Ramos (cell line): Measurements from ENCODE around the gene SMIM22.

Source experiments
- in situ Hi-C: fragments of 300-500 bp; cut with MboI; formaldehyde crosslinking; loops from one replicate; pipeline ENCODE4 v1.14.3; 2022; ENCODE audit warnings: low sequenced_read_pairs; ENCODE audit not compliant: unreplicated experiment

SMIM22 gene

DNA sequence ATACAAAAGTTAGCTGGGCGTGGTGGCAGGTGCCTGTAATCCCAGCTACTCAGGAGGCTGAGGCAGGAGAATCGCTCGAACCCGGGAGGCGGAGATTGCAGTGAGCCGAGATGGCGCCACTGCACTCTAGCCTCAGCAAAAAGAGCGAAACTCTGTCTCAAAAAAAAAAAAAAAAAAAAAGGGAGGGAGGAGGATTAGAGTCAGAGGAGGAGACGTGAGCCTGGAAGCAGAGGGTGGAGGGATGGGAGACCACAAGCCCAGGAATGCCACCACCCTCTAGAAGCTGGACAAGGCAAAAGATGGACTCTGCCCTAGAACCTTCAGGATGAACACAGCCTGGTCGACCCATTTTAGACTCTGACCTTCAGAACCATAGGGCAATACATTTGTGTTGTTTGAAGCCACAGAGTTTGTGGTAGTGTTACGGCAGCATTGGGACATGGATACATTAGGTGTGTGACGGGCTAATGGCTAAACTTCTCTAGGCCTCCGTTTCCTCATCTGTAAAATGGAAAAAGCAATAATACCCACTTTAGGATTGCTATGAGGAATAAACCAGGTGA, 2.1 kb upstream of the SMIM22 start:
- in situ Hi-C loops = no loop called here

DNA sequence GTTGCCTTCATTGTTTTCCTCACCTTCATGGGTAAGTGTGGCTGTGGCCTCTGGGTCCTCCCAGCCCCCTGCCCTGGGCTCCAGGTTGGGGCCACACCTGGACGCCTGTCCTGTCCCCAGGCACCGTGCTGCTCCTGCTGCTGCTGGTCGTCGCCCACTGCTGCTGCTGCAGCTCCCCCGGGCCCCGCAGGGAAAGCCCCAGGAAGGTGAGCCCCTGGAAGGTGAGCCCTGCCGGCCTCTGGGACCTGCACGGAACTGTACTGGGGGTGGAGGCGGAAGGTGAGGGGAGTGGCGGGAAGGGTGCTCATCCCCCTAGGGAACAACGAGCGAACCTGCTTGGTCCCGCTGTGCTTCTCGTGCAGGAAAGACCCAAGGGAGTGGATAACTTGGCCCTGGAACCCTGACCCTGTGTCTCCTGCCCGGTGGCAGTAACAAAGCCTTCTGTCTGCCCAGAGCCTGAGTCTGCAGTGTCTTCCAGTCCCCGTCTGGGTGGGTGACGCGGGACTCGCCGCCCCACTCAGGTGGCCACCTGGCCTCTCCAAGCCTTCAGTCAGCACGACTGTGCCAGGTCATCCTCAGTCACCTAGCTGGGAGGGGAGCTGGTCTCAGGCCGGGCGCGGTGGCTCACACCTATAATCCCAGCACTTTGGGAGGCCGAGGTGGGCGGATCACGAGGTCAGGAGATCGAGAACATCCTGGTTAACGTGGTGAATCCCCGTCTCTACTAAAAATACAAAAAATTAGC, 831 bp downstream of the SMIM22 start:
- in situ Hi-C loops = no loop called here

DNA sequence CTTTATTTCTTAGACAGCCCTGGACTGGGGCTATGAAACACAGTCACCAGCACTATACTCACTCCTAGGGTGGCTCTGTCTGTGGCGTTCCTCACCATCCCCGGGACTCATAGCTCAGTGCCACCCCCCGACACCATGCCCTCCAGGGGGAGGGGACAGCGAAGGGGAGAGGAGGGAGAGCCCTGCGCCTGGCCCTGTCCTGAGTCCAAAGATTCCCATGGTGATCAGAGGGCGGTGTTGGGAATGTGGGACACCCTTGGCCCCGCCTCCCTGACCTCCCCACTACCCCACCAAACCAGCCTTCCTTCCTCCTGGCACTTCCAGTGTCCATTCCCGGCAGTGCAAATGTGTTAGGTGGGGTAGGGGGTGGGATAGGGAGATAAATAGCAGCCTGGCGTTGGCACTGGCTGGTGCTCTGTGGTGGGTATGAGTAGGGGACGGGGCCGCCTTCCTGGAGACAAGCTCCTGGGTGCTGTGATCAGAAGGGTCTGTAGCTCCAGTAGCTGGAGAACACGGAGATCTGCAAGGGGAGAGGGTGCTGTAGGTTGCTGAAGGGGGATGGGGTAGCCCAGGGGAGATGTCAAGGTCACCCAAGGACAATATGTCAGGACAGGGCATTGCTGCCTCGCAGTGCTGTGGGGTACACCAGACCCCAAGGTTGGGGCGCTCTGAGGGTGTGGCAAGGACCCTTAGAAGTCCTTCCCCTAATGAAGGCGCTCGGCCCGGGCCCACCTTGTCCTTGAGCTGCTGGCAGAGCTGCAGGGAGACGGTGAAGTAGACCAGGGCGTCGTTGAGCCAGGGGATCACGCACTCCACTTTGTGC, 2.0 kb downstream of the SMIM22 start:
- in situ Hi-C loops = no loop called here

DNA sequence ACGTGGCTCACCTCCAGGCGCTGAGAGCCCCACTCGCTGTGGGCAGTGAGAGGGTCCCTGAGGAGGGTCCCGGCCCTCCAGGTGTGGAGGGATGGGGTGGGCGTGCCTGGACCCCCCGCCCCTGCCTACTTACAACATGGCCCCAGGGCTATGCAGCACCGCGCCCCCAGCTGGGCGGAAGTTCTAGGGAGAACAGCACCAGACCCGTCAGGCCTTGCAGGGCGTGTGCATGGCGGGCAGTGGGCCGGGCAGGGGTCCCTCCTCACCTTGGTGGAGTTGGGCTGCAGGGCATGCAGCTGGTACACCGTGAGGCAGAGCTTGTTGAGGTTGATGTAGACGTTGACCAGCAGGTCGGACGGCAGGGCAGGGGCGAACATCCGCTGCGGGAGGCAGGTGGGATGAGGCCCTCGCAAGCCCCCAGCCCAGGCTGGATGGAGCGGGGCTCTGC, 2.7 kb downstream of the SMIM22 start:
- in situ Hi-C loops = no loop called here

DNA sequence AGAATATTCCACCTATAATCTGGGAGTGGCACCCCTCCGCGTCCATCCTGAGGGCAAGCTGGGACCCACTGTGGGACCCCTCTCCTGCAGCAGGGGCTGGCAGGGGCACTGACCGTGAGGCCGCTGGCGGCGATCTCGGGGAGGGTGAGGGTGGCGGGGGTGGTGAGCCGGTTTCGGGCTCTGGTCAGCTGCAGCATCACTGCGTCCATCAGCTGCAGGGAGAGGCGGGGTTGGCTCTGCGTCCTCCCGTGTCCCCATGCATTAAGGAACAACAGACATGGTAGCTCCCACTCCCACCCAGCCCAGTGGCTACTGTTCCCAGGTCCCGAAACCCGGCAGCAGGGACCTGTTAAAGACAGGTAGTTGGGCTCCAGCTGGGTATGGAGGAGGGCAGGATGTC, 3.3 kb downstream of the SMIM22 start:
- in situ Hi-C loops = no loop called here

DNA sequence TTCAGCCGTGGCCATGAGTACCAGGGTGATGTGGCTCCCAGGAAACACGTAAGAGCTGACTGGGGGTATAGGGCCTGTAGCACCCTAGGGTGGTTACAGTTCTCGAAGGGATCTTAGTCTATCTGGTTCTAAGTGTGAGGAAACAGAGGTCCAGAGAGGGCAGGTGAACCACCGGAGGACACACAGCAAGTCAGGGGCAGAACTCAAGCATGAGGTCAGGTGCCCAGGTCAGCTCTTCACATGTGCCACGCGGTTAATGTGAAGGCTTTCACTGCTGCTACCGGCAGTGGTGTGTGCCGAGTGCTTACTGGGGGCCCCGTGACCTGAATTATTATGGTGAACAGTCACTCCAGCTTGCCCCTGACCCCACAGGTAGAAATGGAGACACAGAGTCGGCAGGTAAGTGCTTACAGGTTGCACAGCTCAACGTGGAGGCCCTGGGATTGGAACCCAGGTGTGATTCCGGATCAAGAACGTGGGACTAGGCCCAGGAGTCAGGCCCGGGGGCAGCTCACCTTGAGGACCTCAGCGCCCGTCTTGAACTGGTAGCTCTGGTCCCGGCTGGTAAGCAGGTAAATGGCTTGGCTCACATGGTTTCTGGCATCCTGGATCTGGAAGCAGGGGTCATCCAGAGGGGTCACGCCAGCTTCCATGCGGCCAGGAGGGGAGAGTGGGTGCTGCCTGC, 4.1 kb downstream of the SMIM22 start:
- in situ Hi-C loops = no loop called here

DNA sequence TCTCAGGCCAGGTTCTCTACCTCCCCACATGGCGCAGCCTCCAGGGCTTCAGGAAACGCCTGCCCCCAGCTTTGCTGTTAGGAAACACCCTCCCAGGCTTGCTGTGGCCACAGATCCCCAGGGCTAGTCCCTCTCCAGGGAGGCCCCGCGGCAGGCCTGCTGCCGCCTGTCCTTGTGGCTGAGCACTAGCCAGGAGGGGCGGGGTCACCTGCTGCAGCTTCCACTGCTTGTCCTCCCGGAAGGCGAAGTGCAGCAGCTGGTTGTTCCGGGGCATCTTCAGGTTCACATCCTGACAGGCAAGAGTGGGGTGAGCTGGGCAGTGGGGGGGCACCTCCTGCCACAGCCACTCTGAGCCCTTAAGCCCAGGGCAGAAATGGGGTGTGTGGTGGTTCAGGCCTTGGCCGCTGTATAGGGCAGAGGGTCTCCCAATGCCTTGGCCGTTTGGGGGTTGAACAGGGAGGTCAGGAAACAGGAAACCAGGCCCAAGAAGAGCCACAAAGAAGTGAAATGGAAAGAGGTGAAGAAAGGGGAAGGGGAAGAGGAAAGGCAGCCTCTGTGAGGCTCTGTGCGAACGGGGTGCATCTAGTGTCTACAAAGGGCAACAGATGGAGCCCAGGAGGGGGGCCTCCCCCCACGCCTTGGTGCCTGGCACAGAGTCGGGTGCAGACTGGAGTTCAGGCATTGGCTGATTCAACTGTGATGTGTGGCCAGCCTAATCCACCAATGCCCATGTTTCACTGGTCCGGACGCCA, 5.3 kb downstream of the SMIM22 start:
- in situ Hi-C loops = no loop called here

DNA sequence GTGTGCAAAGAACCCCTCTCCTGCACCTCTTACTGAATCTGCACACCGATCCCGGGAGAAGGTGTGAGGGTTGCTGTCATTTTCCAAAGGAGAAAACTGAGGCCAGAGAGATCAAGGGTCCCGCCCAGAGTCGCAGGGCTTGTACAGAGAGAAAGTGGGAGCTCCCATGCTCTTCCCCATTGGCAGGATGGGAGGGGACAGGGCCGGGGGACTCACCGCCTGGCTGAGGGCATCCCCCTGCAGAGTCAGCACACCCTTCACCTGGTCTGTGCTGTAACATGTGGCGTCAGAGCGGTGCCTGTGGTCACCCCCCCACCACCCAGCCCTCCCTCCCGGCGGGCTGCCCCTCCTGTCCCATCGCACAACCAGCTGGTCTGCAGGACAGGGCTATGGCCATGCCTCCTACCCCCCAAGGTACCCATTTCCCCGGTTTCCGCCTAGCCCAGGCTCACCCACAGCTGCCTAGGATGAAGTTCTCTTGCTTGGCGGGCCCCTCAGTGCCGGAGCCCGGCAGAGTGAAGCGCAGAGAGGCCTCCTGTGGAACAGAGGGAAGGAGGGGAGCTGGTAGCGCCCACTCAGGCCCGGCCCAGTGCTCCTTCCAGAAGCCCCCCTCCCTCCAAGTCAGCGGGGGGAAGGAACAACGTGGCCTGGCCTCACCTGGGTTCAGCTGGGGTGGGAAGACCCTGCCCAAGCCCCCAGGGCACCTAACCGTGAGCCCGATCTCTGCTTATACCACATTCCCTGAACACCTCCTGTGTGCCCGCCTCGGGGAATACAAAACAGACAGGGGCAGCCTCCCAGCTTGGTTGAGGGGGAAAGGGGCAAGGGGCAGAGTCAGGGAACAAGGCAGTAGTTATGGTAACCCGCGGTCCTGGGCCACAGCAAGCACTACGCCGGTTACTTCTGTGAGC, 6.1 kb downstream of the SMIM22 start:
- in situ Hi-C loops = no loop called here

DNA sequence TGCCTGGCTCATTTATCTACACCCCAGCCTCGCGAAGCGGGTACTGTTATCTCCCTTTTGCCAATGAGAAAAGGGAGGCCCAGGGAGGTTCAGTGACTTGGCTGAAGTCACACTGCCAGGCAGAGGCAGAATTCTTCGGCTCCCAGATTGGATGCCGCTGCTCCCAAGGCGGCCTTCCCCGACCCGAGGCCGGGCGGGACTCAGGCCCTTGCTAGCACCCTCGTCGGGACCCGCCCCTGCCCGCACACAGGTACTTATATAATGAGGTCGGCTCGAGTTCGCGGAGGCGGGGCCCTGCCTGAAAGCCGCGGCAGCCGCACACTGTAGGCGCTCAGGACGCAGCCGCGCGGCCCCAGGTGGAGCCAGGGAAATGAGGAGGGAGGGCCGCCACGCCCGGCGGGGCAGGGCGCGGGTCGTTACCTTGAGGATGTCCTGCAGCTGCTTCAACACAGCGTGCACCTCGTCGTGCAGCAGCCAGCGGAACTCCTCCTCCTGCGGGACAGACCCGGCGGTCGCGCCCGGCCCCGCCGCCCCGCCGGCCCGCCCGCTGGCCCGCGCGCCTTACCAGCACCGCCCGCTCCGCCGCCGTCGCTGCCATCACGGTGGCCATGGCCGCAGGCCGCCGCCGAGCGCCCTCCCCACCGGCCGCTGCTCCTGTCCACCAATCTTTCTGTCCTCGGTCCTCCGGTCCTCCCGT, 6.9 kb downstream of the SMIM22 start, which contains the start of gene ROGDI:
Gene ROGDI (minus strand): TSS at position 672 of the 697 bp plus-strand sequence. CDS start 62 bp downstream, at position 610.
- in situ Hi-C loops = no loop called here

DNA sequence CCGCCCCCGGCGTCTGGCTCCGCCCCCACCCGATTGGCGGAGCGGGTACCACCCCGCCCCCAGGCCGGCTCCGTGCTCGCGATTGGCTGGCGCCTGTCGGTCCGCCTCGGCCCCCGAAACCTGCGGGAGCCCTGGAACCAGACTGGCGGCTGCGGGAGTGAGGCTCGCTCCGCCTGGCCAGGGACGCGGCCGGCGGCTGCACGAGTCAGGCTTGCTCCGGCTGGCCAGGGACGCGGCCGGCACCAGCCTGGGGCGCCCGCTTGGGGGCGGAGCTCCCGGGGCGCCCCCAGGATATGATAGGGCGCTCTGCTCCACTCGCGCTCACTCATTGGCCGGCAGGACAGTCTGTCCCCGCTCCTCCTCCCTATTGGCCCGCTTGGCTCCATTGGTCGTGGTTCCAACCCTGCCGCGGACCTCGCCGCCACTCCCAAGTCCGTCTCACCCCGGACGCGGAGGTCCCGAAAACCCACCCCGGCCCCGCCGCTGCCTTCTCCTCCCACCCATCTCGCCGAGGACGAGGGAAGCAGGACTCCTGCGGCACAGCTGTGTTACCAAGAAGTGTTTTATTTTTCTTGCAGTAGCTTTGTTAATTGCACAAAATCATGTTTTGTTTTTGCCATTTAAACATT, 7.6 kb downstream of the SMIM22 start:
- in situ Hi-C loops = no loop called here

DNA sequence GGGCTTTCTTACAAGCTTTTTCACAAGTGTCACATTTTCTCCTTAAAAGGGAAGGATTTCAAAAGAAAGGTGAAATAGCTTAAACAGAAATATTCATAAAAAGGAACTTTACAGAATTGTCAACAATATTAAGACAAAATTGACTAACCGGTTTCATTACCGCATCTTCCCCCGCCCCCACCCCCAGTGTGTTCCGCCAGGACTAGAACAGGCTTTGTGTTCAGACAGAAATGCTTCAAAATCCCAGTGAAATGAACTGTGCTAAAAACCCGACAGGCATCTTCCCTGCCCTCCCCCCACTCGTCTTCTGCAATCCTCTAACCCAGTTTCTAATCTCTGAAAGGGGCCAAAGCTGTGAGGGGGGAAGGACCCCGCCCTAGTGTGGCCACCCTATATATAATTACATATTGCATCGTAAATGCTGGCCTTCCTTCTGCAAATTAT, 8.3 kb downstream of the SMIM22 start:
- in situ Hi-C loops = no loop called here

DNA sequence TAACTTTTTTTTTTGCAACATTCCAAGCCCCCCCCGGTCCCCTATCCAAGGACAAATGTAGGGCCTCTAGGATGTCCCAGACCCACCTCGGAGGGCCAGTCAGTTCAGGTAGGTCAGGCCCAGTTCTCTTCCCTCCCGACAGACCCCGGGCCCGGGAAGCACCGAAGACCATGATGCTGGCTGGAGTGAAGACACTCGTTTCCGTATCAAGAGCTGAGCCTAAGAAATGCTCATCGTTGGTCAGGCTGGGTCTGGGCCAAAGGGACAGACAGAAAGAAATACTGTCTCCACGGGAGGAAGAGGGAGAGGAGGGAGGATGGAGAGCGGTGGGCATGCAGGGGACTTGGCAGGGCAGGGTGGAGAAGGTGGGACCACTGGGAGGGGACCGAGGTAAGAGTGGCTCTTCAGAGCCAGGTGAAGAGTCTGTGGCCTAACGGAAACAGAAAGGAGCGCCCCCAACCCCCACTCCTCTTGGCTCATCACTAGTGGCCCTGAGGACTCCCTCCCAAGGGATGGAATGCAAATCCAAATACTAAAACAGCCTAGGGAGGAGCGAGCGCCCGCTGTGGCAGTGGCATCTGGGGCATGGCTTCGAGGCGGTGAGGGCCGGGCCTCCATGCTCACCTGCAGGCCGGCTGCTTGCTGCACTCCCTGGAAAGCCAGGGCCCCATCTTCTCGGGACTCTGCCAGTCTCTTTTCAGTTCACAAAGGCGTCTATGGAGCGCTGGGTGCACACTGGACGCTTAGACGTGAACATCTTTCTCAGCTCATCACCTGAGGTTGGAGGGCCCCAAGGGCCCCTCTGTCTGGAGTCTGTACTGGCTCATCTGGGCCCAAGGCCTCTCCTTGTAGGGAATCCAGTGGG, 9.0 kb downstream of the SMIM22 start:
- in situ Hi-C loops = no loop called here

DNA sequence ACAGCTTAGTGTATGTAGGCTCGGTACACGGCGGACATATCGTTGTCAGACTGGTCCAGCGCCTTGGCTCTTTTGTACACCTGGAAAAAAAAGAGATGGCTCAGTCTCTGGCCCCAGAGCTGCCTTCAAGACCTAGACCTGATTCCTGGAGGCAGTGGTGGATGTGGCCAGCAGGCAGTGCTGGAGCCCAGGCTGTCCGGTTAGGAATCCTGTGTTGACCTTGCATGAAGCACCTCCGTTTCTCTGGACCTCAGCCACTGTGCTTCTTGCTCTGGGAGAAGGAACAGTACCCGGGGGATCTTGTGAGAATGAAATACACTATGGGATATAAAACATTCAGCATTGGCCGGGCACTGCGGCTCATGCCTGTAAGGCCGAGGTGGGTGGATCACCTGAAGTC, 10.1 kb downstream of the SMIM22 start:
- in situ Hi-C loops = no loop called here

DNA sequence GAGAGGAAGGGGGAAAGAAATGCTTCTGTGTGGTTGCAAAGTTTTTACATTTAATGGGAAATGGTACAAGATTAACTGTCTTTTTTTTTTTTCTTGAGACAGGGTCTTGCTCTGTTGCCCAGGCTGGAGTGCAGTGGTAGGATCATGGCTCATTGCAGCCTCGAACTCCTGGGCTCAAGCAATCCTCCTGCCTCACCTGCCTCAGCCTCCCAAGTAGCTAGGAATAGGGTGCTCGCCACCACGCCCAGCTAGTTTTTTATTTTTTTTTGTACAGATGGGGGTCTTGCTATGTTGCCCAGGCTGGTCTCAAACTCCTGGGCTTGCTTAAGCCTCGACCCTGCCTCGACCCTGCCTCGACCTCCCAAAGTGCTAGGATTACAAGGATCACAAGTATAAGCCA, 11.1 kb downstream of the SMIM22 start:
- in situ Hi-C loops = no loop called here

DNA sequence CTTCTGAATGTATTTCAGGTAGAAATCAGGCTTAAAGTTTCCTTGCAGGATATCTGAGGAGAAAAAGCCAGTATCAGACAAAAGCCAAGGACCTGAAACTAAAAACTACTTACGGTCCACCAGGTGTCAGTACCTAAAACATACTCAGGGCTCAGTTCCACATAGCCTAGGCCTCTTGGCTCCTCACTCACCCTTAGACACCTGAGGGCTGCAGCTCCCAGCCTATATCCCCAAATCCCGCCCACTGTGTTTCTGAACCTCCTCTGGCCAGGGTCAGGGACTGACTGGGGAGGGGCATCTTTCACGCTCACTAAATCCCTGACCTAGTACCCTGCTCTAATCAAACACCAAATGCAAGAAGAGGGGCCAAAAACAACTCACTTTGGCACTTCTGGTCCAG, 16.1 kb downstream of the SMIM22 start:
- in situ Hi-C loops = no loop called here

DNA sequence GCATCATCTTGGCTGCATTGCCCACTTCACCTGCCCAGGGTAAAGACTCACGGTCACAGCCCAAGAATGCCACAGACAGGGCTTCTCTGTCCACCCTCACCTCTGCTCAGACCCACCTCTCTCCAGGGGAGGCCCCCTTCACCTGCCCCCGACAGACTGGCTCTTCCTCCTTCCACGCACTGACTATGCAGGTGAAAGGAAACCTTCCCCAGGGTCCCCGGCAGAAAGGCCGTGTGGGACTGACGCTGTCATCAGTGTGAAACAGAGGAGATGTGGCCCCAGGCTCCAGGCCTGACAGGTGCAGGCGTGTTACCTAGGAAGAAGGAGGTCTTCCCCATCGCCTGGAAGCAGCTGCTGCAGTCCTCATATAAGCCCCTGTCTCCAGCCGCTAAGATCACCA, 16.6 kb downstream of the SMIM22 start:
- in situ Hi-C loops = no loop called here
